Activated CD8-positive, alpha-beta memory T cell treated with anti-CD3 and anti-CD28 coated beads for 24 hours (primary cell): ENCODE results near the gene HS6ST1.

ENCODE experiments used
- DNase-seq: peaks from one replicate; pipeline ENCODE4 v3.0.0-alpha.2; 2020

HS6ST1 gene

DNA sequence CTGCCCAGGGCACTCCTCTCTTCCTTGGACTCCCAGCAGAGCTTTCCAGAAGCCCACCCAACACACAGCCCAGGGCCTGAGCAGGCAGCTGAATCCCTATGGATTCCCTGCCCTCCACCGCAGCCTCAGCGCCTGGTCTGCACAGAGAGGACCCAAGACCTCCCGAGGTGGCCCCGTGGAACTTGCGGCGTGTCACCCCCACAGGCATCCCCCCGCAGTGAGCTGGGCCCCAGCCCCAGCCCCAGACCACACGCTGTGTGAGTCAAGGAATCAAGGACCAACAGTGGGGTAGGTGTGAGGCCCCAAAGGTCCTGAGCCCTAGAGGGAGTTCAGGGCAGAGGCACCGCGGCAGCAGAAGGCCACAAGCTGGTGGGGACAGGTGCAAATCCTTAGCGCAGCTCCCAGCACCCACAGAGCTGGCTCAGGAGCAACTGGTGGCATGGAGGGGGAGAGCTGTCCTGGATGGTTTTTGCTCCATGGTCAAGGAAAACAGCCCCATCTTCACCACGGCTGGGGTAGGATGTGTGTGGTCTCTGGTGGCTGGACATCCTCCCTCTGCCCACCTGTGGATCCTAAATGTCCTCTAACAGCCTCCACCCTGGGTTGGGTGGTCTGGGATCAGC, 8.5 kb downstream of the HS6ST1 start:
- peak; percentile 49 for DNase-seq

DNA sequence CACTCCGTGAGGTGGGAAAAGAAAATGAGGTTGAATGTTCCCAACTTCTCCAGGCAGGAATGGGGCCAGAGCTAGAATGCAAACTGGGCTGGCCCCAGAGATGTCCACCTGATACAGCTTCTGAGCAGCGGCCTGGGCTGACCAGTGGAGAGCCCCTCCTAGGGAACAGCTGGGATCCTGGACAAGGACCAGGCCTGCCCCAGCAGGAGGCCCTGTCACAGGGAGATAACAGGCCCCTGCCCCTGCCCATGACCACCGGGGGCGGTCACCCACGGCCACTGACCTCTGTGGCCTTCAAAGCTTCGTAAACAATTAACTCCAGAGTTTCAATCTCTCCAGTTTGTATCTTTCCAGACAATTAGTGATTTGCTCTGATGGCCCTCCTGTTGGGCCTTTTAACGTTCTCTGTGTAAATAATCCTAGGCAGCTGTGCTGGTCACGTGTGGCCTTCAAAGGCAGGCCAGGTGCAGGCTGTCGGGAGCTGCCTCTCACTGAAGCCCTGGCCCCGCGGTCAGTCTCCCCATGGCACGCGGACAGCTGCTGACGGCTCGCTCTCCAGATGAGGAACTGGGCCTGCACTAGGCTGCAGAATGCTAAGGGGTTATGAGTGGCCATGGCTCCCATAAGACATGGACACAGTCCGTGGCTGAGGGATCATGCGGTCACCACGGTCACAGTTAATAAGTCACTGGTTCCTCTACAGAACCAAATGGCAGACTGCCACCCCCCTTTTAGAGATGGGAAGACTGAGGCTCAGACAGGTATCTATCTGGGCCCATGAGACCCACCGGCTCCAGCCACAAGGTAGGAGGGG, 9.2 kb downstream of the HS6ST1 start:
- peak; percentile 46 for DNase-seq

DNA sequence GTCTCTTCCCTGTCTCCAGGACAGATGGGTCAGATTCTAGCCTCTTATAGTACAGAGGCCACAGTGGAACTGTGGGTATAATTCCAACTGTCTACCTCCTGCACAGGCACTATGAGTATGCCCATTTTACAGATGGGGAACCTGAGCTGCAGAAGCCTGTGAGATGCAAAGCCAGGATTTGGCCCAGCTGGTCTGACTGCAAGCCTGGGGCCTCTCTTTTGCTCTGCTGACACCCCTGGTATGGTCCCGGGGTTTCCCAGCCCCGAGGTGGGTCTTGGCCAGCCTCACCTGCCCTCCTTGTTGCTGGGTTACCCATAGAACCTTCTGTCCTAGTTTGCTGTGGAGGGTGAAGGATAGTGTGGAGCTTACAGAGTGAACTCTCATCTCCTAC, 9.8 kb downstream of the HS6ST1 start:
- no peak for DNase-seq

DNA sequence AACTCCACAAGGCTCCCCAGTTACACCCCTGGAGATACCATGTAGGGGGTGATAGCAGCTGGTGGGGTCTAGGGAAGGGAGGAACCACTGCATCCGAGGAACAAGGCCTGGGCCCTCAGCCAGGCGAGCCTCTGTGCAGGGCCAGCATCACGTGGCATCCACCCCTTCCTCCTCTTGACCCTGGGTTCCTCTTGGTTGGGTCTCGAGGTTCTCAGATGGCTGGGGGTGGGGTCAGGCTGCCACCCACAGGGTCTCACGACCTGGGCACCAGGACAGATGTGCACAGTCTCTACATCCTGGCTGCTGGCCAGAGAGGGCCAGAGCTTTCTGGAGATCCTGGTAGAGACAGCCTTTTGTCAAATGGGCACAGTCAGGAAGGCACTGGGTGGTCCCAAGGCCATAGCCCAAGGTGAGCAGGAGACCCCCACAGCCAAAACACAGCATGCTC, 10.4 kb downstream of the HS6ST1 start:
- DNase-seq: no peak

DNA sequence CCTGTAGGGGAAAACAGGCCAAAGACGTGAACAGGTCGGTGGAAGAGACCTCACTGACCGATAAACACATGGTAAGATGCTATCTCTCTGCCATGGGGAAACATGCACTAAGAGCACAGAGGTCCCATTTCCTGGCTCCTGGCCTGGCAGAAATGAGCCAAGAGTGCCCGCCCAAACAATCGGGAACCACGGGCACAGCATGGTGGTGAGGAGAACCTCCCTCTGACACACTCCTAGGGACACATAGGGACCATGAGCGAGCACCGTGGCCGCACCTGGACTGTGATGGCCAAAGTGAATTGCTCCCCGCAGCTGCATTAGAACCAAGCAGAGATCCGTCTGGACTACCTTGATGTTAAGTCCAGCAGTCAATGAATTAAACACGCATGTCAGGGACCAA, 11.1 kb downstream of the HS6ST1 start:
- no peak for DNase-seq

DNA sequence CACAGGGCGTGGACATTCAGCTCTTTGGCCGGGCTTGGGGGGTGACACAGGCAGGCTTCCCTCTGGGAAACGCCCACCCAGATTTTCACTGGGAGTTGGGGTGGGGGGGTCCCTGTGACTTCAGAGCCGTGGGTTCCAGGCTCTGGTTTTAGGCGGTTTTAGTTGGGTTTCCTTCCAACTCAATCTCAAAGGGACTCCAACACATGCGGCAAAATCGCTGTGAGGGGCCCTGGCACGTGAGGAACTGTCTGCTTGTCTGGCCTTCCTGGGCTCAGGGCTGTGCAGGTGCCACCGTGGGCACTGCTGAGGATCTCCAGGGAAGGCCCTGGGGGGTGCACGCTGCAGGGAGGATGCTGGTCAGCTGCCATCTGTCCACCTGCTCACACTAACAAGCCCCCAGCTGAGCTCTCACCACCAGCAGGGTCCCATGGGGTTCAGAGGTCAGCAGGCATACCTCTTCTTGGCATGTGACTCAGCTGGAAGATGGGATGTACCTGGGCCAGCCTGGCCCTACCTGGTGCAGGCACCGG, 11.7 kb downstream of the HS6ST1 start:
- DNase-seq: no peak

DNA sequence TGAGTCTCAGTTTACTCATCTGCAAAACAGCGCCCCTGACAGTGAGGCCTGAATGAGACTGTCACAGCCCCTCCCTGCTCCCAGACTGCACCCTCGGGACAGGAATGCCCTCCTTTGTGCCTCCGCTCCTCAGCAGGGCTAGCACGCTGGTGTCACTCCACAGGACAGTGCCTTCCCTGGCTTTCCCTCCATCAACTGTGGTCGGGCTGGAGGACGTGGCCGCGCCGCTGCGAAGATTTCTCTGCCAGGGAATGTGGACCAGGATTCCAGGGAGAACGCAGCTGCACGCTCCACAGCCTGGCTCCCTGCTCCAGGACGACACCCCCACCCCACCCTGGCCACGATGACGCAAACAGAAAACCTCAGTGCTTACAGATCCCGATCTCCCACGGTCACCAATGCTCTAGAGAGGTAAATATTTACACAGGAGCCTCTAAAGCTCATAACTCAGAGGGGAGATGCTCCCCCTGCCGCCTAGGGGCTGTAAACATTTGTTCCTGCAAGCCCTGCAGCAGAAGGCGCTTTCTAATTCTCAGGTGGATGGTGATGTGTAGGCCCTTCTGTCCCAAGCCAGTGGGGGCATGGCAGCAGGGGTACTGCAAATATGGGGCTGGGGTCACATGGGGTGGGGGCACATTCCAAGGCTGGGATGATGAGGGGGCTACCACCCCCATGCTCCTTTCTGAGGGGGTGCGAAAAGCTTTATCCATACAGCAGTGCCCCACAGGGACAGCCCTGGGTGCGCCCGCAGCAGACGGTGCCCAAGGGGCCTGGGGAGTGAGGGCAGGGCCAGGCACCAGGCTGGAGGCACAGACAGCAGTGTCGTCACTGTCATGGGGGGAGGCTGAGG, 12.4 kb downstream of the HS6ST1 start:
- no peak for DNase-seq

DNA sequence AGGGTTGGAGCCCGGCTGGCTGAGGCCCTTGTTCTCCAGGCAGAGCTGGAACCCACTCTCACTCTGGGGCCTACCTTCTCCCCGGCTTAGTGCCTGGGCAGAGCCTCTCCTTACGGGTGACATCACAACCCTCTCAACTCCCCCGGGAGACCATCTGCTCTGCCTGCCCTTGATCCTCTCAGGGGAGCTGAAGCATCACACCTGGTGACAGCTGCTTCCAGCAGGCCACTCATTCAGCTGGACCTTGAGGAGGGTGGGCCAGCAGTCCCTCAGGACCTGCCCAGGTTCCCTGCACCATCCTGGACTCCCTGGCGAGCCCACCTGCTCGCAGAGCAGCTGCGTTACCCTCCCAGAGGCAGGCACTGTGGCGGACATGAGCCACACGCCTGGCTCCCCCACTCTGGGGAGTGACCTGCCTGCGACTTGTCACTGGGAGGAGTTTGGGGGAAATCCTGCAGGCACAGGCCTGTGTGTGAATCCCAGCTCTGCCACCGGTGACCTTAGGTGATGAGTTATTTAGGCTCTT, 13.1 kb downstream of the HS6ST1 start:
- DNase-seq: no peak

DNA sequence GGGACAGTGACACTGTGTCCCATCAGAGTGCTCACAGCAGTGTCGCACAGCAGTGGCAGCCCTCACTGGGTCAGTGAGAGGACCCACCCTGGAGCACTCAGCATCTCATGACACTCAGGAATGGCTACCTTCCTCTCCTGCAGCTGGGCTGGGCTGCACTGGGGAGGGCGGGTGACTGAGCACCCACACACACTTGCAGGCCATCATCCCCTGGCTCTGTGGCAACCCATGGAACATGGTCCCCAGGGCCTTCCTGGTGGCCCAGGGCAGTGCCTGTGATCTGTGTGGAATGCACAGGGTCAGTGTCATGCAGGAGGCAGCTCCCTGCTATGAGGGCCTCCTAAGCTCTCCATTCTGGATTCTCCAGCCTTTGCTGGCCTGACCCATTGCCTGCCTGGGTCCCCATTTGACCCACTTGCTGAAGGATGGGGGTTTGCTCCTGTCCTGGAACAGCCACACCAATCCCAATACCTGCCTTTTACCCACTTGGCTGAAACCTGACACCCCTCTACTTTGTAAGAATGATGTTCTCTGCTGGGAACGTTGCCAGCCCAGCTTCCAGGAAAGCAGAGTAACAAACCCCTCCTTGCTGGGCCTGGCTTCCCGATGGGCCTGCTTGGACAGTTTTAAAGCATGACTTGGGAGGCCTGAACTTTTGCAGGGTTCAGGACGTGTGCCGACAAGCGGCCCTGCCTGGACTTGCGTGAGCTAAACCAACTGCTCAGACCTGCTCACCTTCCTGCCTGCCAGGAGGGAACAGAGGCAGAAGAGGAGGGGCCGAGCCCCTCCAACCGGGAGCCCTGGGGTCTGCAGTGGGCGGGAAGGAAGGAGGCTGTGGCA, 13.7 kb downstream of the HS6ST1 start:
- no peak for DNase-seq

DNA sequence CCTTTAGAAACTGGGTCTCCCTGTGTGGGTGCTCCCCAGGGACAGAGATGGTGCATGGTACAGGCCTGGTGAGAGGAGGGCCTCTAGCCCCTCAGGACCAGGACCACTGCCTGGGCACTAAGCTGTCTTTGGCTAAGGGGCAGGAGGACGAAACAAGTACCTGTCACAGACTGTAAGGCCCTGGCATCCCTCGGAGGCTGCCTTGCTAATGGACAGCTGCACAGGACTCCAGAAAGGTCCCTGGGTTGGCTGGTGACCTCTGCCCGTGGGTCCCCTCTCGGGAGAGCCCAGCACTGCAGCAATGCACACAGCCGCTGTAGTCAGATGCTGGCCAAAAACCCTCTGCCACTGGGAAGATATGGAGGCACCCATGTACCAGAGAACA, 14.3 kb downstream of the HS6ST1 start:
- DNase-seq: no peak

DNA sequence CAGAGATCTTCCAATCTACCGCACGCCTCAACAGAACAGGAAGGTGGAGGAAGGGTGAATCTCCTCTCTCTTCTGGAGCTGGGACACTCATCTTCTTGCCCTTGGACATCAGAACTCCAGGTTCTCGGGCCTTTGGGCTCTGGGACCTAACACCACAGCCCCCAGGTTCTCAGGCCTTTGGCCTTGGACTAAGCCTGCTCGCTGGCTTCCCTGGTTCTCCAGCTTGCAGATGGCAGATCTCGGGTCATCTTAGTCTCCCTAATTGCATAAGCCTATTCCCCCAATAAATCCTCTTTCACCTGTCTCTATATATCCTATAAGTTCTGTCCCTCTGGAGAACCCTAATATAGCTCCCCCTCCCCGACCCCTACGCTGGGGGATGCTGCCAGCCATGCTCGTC, 14.8 kb downstream of the HS6ST1 start:
- DNase-seq: no peak

DNA sequence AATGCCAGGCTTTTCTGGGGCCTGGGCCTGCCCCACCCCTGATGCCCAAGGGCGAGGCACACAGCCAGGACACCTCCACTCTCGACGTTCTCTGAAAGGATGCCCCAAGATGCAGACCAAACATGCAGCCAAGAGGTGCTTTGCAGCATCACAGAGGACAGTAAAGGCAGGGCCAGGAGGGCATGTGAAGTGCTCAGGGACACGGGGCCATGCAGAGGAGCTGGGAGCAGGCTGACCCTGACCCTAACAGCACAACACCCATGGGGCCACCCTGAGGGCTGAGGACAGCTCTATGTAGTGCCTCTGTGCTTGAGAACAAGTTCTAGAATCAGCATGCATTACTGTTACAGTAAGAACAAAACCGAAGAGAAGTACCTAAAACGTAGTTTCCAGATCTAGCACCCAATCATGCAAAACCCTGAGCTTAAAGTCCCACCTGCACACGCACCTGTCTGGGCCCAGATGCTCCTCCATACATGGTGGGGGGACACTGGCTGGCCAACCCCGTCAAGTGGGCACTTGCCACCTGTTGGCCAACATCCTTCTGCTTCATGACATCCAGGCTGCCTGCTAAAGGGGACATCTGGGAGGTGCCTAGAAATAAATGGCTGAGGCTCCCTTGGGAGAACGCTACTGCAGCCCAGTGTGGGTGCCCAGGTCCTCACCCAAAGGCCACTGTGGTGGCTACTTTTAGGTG, 15.4 kb downstream of the HS6ST1 start:
- DNase-seq: no peak

DNA sequence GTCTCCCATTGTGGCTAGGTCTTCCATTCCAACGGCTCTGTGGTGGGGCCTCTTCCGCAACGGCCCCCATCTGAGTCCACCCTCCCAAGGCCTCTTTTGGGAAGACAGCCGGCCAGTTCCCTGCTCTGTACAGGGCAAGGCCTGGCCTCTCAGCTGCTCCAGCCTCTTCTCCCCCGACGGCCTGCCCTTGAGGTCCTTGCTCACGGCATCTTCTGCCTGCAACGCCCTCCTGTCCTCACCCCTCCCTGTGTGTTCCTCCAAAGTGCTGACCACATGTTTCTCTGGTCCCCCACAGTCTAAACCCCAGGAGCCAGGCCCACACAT, 16.0 kb downstream of the HS6ST1 start:
- DNase-seq: no peak

DNA sequence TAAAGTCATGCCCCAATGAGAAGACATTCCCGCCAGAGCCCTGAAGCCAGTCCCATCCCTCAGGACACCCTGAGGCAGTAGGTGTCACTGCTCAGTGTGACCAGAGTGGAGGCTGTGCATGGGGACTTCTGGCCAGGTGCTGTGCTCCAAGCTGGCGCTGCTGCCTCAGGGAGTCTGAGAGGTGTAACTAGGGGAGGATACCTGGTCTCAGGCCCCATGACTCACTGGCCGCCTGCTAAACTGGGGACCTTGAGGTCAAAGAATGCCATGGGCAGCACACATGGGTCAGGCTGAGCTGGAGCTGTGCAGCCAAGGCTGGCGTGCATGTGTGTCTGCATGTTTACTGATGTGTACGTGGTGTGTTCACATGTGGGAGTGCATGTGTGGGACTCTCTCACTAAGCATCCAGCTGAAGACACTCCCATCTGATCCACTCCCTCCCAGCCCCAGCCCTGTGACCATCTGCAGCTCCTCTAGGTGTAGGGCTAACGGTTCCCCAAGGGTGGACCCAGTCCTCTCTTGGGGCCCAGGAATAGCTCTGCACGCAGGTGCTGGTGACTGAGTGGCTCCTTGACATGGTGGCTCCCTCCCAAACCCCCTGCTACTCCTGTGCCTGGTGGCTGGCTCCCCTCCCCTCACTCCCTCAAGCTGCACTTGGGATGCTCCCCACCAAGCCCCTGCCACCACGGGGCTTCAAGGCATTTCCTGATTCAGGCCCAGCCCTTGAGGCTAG, 16.5 kb downstream of the HS6ST1 start:
- no peak for DNase-seq

DNA sequence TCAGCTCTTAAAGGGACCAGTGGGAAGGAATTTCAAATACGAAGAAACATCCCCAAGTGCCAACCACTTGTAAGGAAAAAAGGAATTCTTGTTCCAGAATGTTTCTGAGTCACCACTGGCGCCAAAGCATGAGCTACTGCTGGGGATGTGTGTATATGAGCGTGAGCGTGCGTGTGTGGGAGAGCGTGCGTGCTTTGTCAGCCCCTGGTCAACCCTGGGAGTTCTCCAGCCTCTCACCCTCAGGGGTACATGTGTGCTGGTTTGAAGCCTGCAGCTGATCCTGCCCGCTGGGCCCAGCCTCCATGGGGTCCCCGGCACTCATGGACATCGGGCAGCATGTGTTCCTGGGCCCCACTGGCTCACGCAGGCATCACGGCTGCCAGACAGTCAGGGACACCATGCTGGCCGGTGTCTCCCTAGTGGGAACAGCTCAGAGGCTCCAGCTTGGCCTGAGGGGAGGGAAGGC, 17.1 kb downstream of the HS6ST1 start:
- no peak for DNase-seq

DNA sequence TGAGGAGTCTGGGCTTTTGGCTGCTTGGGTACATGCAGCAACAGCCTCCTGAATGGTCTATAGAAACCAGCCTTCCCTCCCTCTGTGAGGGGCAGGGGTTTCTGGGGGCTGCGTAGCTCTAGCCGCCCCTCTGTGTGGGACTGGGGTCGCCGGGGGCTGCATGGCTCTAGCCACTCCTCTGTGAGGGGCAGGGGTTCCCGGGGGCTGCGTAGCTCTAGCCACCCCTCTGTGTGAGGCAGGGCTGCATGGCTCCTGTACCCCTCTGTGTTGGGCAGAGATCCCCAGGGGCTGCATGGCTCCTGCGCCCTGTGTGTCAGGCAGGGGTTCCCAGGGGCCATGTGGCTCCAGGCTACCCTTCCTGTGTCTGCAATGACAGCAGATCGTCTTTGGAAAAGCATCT, 17.6 kb downstream of the HS6ST1 start:
- no peak for DNase-seq

DNA sequence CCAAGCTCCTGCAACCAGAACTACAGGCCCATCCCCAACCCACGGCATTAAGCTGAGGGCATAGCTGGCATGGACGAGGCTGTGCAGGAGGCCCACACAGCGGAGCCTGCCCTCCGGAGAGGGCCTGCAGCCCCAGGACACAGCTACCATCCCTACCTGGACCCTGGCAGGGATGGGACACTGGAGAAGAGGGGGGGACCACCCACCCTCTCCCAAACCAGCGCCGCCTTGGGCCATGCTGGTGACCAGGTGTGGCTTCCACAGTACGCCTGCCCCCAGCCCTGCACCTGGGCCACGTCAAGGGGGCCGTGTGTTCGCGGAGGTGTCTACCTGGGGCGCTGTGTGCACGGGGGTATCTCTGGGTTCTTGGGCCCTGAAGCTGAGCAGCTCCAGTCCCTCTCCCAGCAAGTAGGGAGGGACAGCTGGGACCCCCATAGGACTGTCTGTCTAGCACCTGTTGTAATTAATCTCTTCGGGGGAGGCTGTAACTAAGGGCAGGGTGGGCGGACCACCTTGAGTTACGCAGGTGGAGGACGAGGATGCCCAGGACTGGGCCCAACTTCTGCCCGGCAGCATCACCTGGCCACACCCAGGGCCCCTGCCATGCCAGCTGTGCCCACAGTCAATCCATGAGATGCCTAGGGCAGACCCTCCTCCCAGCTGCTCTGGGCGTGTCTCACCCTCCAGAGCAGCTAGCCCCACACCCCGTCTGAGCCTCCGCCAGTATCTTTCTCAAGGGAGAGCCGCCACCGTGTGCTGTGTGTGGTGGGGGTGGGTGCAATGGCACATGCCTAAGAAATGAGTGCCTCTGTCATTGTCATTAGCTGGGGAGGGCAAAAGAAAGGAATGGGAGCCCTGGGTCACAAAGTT, 18.3 kb downstream of the HS6ST1 start:
- no peak for DNase-seq

DNA sequence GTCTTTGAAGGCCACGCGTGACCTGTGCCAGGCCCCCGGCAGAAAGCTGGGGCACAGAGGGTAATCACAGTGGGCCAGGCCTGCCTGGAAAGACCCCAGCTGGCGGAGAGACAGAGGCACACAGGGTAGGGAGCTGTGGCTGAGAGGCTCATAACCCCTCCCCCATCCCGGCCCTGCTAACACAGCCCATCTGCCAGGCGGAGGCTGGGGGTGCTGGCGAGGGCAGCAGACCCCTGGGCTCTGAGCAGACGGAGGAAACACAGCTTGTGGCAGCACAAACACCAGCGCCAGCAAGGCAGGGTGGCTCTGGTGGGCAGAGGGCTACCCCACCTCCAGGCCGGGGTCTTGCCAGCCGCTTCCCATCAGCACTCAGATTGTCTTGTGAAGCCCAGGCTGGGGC, 19.0 kb downstream of the HS6ST1 start:
- no peak for DNase-seq

DNA sequence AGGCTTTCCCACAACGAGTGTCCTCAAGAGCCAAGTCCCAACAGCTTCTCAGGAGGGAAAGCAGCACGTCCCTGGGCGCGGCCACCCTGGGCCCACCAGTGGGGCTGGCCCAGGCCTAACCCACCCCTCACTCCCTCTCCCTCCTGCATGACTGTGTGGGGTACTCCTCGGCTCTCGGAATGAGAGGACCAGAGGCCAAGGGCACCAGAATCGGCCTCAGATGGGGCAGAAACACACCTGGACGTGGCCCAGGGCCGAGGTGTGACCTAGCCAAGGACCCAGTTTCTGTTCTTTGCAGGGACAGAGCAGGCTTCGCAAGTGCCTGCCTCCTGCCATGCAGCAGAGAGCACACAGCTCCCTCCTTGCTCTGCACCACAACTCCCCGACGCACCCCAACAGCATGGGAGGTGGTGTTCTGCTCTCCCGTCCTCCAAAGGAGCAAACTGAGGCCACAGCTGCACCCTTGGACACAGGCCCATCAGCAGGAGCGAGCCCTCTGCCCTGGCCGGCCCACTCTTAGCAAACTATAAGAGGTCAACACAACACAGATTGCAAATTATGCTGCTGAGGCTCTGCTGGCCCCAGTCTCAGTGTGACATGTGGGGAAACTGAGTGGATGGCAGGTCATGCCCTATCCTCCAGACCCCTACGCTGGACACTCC, 19.7 kb downstream of the HS6ST1 start:
- no peak for DNase-seq
